HuH-7.5 (cell line): Measurements from ENCODE around the gene AZI2.
A peak's percentile ranks its signal among the peaks of the same experiment; 100 is the strongest.

ENCODE experiments used
- DNase-seq: peaks from one replicate; pipeline ENCODE4 v3.0.0; 2011; ENCODE audit warnings: low spot score

The AZI2 gene

DNA sequence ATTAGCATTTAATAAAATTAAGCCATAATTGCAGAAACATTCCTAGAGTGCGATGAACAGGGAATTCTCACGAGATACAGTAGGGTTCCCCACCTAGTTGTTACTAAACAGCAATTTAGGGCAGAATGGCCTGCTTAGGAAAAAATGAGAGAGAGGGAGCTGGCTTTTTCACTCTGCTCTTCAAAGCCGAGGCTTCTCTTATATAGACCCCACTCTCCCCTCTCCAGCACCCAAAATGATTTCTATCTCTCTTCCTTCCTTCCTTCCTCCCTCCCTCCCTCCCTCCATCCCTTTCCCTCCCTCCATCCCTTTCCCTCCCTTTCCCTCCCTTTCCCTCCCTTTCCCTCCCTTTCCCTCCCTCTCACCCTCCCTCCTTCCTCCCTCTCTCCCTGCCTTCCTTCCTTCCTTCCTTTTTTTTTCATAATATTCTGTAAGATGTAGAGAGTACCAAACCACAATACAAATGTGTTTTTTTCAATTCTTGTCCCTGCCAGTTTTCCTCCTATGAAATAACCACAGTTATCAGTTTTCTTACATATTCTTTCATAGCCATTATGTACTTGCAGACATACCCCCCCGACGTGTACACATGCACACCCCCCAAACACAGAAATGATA is 48.2 kb downstream of the AZI2 start:
- DNase-seq, result no peak

- no peak for DNase-seq
These were observed 48.9 kb downstream of the AZI2 start for GRCh38 chr3:28299705-28300104.

- no peak for DNase-seq
These were observed 52.6 kb downstream of the AZI2 start for GRCh38 chr3:28295898-28296490.

- no peak for DNase-seq
These were observed 53.8 kb downstream of the AZI2 start for GRCh38 chr3:28294667-28295413.

- DNase-seq, result no peak
These were observed 56.0 kb downstream of the AZI2 start for GRCh38 chr3:28292622-28293021.

DNA sequence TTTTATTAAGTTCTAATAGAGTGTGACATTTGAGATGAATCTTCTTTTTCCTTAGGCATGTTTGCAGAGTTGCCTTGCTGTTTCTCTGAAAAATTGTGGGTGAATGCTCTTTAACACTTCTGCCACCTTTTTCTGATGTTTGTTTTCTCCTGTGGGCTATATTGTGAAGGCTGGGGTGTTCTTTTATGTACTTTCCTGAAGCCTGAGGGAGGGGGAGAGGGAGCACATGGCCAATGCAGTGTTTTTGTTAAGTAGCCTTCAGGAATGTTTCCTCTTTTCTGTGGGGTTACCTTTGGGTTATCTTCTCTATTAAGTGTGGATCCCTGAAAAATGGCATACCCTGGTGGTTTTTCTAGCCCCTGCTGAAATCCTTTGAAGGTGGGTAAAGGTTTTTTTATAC is 57.0 kb downstream of the AZI2 start:
- DNase-seq, result no peak

GRCh38 chr3:28290863-28291300 is 57.7 kb downstream of the AZI2 start:
- DNase-seq, result no peak

GRCh38 chr3:28287046-28287445 is 61.6 kb downstream of the AZI2 start:
- DNase-seq, result no peak

DNA sequence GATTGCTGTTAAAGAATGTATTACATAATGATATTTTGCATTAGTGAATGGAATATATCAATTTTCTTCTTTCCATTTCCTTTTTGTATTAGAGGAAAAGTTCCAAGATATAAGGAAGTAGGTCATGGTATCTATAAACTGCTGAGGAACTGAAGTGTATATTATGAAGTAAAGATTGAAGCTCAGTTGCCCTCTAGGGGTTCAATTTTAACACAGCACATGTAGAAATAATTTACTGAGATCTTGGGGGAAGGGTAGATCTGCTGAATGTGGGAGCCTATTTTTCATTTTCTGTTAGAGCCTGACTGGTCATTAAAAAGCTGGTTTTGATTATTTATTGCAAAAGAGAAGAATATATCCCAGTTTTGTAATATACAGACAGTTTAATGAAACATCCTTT is 62.0 kb downstream of the AZI2 start:
- DNase-seq, result peak; percentile 21

- DNase-seq, result no peak
These were observed 67.8 kb downstream of the AZI2 start for GRCh38 chr3:28280781-28281180.

DNA sequence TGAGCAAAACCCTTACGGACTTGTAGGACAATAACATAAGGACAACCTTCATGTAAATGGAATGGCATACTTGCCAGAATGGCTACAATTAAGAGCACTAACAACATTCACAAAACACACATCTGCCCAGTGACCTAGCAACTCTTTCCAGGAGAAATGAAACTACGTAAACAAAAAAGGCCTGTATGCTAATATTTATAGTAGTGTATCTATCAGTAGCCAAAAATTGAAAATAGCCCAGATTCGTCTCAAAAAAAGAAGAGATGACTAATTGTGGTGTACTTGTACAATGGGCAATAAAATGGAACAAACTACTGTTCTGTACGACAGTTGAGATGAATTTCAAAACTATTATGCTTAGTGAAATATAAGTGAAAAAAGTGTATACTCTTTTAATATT is 68.9 kb downstream of the AZI2 start:
- no peak for DNase-seq

DNA sequence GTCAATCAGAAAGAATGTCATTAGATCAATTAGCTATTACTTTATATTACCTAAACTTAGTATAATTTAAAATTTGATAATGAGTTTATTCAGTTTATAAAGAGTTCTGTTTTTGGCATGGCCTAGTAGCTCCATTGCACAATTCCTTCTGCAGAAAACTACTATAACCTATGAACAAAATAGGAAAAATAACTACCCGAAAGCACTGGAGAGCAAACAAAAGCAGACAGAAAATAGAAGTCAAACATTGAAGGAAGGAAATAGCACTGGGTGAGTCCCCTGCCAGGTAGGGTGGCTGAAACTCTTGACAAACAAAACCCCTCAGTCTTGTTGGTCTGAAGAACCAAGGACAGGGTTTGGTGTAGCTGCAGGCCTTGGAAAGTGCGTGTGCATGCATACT is 69.7 kb downstream of the AZI2 start:
- DNase-seq, result no peak

DNA sequence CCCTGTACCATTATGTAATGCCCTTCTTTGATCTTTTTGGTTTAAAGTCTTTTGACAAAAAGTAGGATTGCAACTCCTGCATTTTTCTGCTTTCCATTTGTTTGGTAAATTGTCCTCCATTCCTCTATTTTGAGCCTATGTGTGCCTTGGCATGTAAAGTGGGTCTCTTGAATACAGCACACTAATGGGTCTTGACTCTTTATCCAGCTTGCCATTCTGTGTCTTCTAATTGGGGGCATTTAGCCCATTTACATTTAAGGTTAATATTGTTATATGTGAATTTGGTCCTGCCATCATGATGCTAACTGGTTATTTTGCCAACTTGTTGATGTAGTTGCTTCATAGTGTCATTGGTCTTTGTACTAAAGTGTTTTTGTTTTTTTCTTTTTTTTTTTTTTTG is 74.8 kb downstream of the AZI2 start:
- no peak for DNase-seq
